Glomerular visceral epithelial cell (primary cell): ENCODE data around the gene RBMS1.
"Not testable (repeated sequence)": the region's sequence is repeated elsewhere in the genome, so short reads cannot be mapped to it uniquely, and the experiment has no call there.

Experiments used
- DNase-seq: peaks from one replicate; pipeline ENCODE4 v3.0.0-alpha.2; 2016; ENCODE audit errors: extremely low spot score

RBMS1 gene

GRCh38 chr2:160434254-160434948 is 59.2 kb downstream of the RBMS1 start:
- DNase-seq: no peak

GRCh38 chr2:160433466-160434140 is 60.0 kb downstream of the RBMS1 start:
- no peak for DNase-seq

DNA sequence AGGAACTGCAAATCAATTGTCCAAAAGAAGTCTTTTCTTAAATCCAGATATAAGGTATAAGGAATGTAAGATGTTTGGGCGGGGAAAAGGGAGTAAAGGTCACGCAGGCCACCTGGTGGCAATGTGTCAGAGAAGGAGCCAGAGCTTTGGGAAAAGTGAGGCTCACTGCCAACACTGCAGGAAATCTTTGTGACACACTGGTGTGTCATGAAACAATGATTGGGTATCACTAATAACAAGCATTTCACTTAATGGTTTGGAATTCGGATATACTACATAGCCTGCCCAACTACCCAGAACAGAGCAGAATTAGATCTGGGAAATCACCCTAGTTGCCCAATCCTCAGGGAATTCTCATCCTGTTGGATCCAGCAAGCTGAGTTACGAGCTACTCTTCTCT is 61.0 kb downstream of the RBMS1 start:
- peak; percentile 76 for DNase-seq

- DNase-seq: no peak
Observed at GRCh38 chr2:160431441-160431840, 62.2 kb downstream of the RBMS1 start.

DNA sequence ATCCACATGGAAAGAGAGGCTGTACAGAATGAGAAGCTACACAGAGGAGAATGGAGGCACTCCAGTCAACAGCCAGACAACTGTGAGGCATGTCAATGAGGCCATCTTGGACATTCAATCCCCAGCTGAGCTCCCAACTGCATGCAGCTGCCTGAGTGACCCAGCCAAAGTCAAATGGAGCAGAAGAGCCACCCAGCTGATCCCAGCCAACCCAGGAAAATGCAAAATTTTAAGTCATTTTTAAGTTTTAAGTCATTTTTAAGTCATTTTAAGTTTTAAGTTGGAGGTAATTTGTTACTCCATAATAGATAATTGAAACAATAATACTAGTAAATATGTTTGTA is 63.6 kb downstream of the RBMS1 start:
- no peak for DNase-seq

- DNase-seq: peak; percentile 49
Observed at GRCh38 chr2:160429248-160430000, 64.2 kb downstream of the RBMS1 start.

GRCh38 chr2:160428405-160428763 is 65.2 kb downstream of the RBMS1 start:
- no peak for DNase-seq

DNA sequence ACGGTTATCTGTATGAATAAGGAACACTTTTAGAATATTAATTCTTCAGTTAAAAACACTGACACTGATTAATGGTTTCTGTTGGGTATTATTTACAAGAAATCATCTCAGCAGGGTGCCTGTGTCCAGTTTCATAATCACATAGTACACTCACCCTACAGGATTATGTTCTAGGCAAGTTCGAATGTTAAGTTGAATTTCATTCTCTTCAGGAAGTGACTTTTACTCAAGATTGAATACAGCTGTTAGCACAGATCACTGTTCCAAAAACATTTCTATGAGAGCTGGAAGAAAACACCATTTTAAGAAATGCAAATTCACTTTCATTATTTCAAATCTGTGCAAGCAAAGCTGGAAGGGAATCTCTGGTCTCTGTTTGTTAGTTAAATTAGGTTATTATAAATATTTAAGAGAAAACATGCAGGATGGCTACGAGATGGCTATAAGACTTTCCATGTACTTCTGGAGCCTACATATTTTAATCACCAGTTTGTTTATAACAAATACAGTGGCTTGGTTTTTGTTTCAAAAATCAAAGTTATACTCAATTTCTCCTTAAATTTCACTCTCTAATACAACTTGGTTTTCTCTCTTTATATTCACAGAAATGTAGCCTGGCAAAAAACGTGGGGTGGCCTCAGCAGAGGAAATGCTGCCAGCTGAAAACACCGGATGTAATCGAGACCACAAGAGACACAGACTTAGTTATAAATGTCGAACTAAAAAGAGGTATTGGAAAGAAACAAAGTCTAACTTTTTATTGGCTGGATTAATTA is 65.8 kb downstream of the RBMS1 start:
- no peak for DNase-seq

GRCh38 chr2:160426604-160427003 is 67.0 kb downstream of the RBMS1 start:
- no peak for DNase-seq

DNA sequence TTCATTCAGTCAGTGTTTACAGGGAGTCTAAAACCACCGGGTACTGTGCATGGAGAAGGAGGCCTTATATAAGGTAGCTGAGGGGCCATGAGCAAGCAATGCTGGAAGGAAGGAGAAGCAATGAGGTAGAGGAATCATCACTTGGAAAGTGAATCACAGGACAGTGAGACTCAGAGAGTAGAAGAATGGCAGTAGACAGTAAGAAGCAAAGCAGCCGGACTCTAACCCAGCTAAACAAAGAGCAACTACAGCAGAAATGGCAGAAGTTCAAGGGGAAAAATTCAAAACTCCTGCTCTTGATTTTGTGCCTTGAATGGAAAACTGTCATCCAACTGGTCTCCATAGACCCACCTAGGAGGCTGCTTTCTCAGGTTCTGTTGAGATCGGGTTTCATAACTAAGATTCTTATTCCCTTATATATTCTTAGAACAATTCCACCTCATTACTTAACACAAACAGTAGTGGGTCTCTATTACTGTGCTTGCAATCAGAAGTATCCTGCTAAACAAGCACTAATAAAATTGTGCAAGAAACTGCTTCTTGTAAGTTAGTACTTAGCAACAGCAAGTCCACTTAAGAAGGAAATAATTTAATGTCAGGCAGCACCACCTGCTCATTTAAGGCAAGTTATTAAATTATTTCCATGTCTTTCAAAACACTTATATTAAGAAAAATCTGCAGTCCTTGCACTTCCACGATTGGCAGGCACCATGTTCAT is 68.0 kb downstream of the RBMS1 start:
- no peak for DNase-seq

DNA sequence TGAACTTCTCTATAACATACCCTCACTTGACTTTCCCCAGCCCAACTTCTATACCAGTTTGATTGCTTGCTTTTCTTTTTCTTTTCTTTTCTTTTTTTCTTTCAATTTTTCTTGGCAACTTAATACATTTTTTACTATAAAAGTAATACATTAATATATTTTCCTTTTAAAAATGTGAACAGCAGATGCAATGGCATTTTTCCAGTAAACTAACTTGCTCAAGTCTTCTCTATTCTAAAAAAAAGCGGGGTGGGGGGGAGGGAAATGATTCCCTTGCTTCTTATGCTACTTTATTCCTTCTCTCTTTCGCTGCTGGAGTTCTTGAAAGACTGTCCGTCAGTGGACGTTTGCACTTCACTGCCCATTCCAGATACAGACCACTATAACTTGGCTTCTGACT is 70.5 kb downstream of the RBMS1 start:
- DNase-seq: no peak

DNA sequence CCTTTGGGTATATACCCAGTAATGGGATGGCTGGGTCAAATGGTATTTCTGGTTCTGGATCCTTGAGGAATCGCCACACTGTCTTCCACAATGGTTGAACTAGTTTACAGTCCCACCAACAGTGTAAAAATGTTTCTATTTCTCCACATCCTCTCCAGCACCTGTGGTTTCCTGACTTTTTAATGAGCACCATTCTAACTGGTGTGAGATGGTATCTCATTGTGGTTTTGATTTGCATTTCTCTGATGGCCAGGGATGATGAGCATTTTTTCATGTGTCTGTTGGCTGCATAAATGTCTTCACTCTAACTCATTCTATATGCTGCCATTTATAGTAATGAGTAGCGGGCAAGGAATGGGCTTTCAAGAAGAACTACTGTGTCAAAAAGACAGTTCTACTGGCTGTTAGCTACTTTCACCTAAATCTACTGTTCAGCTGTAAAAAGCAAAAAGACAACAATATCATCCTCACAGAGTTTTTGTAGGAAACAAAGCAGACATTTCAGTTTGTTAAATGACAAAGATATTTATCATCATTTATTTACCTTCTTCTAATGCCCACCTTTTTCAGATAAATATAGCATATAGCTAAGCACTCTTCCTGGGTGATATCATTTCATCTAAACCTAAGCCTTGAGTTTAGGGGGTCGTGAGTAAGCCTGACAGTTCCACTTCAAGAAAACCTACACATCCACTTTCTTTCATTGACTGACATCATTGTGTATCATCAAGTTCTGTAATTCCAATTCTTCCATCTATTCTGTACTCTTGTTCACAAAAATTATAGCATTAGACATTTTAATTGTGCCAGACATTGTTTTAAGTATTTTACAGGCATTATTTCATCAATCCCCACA is 71.7 kb downstream of the RBMS1 start:
- not testable (repeated sequence) for DNase-seq

GRCh38 chr2:160420711-160421110 is 72.9 kb downstream of the RBMS1 start:
- DNase-seq: no peak

GRCh38 chr2:160419776-160420505 is 73.7 kb downstream of the RBMS1 start:
- no peak for DNase-seq

- DNase-seq: no peak
Observed at GRCh38 chr2:160418853-160419252, 74.8 kb downstream of the RBMS1 start.

DNA sequence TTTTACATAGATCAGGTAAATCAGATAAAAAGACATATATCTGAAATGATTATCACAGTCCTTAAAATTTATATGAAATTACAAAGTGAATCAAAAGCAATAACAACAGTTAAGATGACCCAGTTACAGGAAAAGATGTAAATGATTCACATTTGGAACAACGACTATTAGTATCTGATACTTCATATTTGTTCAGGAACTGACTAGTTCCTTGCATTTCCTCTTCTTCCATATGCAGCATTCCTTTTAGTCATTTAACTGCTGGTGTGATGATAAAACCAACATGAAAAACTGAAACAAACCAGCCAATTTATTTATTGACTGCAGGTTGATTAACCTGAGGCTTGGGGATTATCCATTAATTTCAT is 75.2 kb downstream of the RBMS1 start:
- DNase-seq: no peak

GRCh38 chr2:160417745-160418397 is 75.7 kb downstream of the RBMS1 start:
- peak; percentile 38 for DNase-seq

- DNase-seq: no peak
Observed at GRCh38 chr2:160415991-160416390, 77.6 kb downstream of the RBMS1 start.

DNA sequence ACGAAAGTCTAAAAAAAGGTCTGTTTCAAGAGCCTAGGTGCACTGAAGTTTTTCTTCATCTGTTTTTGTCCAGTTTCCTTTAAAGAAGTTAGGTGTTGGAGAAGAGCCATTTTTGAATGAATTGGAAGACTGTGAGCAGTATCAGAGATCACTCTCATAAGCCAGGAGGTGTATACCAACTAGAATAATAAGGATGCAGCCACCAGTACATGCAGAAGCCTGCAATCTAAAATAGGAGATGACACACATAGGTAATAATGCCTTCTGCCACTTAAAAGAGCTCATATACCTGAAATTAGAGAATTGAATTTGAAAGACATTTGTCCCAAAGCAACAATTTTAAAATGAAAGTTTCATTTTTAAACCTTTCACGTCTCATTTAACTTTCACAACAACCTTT is 81.7 kb downstream of the RBMS1 start:
- DNase-seq: no peak

GRCh38 chr2:160411167-160411566 is 82.4 kb downstream of the RBMS1 start:
- DNase-seq: no peak
